A549 (cell line): ENCODE measurements around the gene OR4D2. TPM values are rescaled to one million over a fixed set of nuclear protein-coding genes. Genes with fewer than 3 reads are reported as not detected.
"Not testable (repeated sequence)": the region's sequence is repeated elsewhere in the genome, so short reads cannot be mapped to it uniquely, and the experiment has no call there.

Experiments
- ATAC-seq, 2 experiments: fragments of 200-7000 bp in 1 of 2; fragments of >200 bp in 1 of 2; cut with Nextera tagmentation in 1 of 2; cut with Tn5 transposase in 1 of 2; 3 replicates each; pipeline versions ENCODE4 v1.8.0 to v1.9.1; 2018 to 2020; ENCODE audit warnings: mild to moderate bottlenecking in 1 of 2, moderate library complexity in 1 of 2
- CTCF ChIA-PET: fragments of 300-600 bp; sonication (Branson Sonifier 250); formaldehyde crosslinking; extraction: SDS; loops from one replicate; lab custom pipeline; 2021; ENCODE audit warnings: antibody characterized with exemption, inconsistent platforms; lab: Yijun Ruan, JAX
- POLR2A ChIA-PET: fragments of 350-600 bp; formaldehyde crosslinking; extraction: SDS; loops from one replicate; lab custom pipeline; 2021; ENCODE audit warnings: antibody characterized with exemption, inconsistent platforms; lab: Yijun Ruan, JAX
- DNase-seq, 2 experiments: peaks; one replicate each; pipeline versions ENCODE4 v3.0.0 to v3.0.0-alpha.2; 2011 to 2016; ENCODE audit warnings: low read depth in 1 of 2, low spot score in 1 of 2
- FAIRE-seq: peaks from 2 replicates; lab custom pipeline; 2011; peaks lifted over from hg19 to GRCh38; lab: Jason Lieb, UNC
- H3K27ac ChIP-seq, 2 experiments: fragments of >200 bp; sonication (Bioruptor Twin); formaldehyde crosslinking; 3 replicates each; pipeline ENCODE4 v1.5.1; 2016 to 2017
- H3K4me1 ChIP-seq: fragments of >200 bp; sonication (Bioruptor Twin); formaldehyde crosslinking; 3 replicates; pipeline ENCODE4 v1.6.1; 2016
- H3K4me2 ChIP-seq: fragments of >200 bp; sonication (Bioruptor Twin); formaldehyde crosslinking; 3 replicates; pipeline ENCODE4 v1.6.1; 2016
- H3K4me3 ChIP-seq: fragments of >200 bp; sonication (Bioruptor Twin); formaldehyde crosslinking; 3 replicates; pipeline ENCODE4 v1.5.1; 2016
- H3K9me3 ChIP-seq: fragments of >200 bp; sonication (Bioruptor Twin); formaldehyde crosslinking; 3 replicates; pipeline ENCODE4 v1.6.1; 2016
- ATOH8 ChIP-seq: fragments of 250-450 bp; sonication (Bioruptor Pico); IDR thresholded peaks from 2 replicates; pipeline ENCODE4 v1.5.0; 2020; ENCODE audit warnings: low read depth, mild to moderate bottlenecking, moderate library complexity
- BCL3 ChIP-seq: fragments of >200 bp; sonication (Bioruptor Twin); formaldehyde crosslinking; IDR thresholded peaks from 3 replicates; pipeline ENCODE4 v1.6.1; 2016
- BHLHE40 ChIP-seq: IDR thresholded peaks from 2 replicates; pipeline ENCODE4 v1.6.1; 2012; ENCODE audit warnings: low read depth, low read length, inconsistent platforms
- CBX2 ChIP-seq: fragments of 200-600 bp; sonication (generic); IDR thresholded peaks from 2 replicates; pipeline ENCODE4 v1.6.1; 2016; ENCODE audit warnings: low read depth, mild to moderate bottlenecking, borderline replicate concordance
- CHD4 ChIP-seq: fragments of 200-600 bp; sonication (generic); IDR thresholded peaks from 2 replicates; pipeline ENCODE4 v1.6.1; 2016; ENCODE audit warnings: antibody characterized with exemption, mild to moderate bottlenecking, borderline replicate concordance
- EHF ChIP-seq: fragments of 250-450 bp; sonication (Bioruptor Pico); IDR thresholded peaks from 2 replicates; pipeline ENCODE4 v1.5.0; 2020; ENCODE audit warnings: mild to moderate bottlenecking
- ELK1 ChIP-seq: fragments of 150-350 bp; IDR thresholded peaks from 2 replicates; pipeline ENCODE4 v1.6.1; 2014; ENCODE audit warnings: low read depth, mild to moderate bottlenecking, low read length
- FOSL2 ChIP-seq, 2 experiments: fragments of 450-650 bp in 1 of 2; fragments of >200 bp in 1 of 2; sonication (Bioruptor Twin) in 1 of 2; formaldehyde crosslinking; IDR thresholded peaks; 2 replicates each; pipeline versions ENCODE4 v1.5.0 to v1.6.1; 2016 to 2020; ENCODE audit warnings: mild to moderate bottlenecking in 1 of 2, moderate library complexity in 1 of 2
- FOXS1 ChIP-seq: fragments of 250-450 bp; sonication (Bioruptor Pico); IDR thresholded peaks from 2 replicates; pipeline ENCODE4 v1.5.0; 2020; ENCODE audit warnings: mild to moderate bottlenecking, moderate library complexity
- HDAC2 ChIP-seq: fragments of 200-600 bp; sonication (generic); IDR thresholded peaks from 2 replicates; pipeline ENCODE4 v1.6.1; 2016
- HES2 ChIP-seq: fragments of >200 bp; sonication (Bioruptor Twin); formaldehyde crosslinking; IDR thresholded peaks from 2 replicates; pipeline ENCODE4 v1.6.1; 2016
- HOXA7 ChIP-seq: fragments of 250-450 bp; sonication (Bioruptor Pico); IDR thresholded peaks from 2 replicates; pipeline ENCODE4 v1.5.0; 2020; ENCODE audit warnings: mild to moderate bottlenecking, moderate library complexity
- HOXB13 ChIP-seq: fragments of 250-450 bp; sonication (Bioruptor Pico); IDR thresholded peaks from 2 replicates; pipeline ENCODE4 v1.5.0; 2020; ENCODE audit warnings: low read depth, mild to moderate bottlenecking, moderate library complexity
- HOXB5 ChIP-seq: fragments of 250-450 bp; sonication (Bioruptor Pico); IDR thresholded peaks from 2 replicates; pipeline ENCODE4 v1.5.0; 2020; ENCODE audit warnings: mild to moderate bottlenecking, moderate library complexity
- MAX ChIP-seq: IDR thresholded peaks from 2 replicates; pipeline ENCODE4 v1.6.1; 2012
- MAZ ChIP-seq: fragments of 150-350 bp; IDR thresholded peaks from 2 replicates; pipeline ENCODE4 v1.6.1; 2014; ENCODE audit warnings: antibody characterized with exemption, low read depth, low read length, borderline replicate concordance
- MYC ChIP-seq: IDR thresholded peaks from 2 replicates; pipeline ENCODE4 v1.6.1; 2012; ENCODE audit warnings: mild to moderate bottlenecking, inconsistent platforms, low read length, improper control_type of control experiment, borderline replicate concordance
- NPAS2 ChIP-seq: fragments of 250-450 bp; sonication (Bioruptor Pico); IDR thresholded peaks from 2 replicates; pipeline ENCODE4 v1.8.0; 2022; ENCODE audit warnings: mild to moderate bottlenecking, moderate library complexity, borderline replicate concordance
- NR3C1 ChIP-seq: fragments of >200 bp; sonication (Bioruptor Twin); formaldehyde crosslinking; IDR thresholded peaks from 3 replicates; pipeline ENCODE4 v1.6.1; 2017
- PBX3 ChIP-seq: IDR thresholded peaks from 2 replicates; pipeline ENCODE4 v1.6.1; 2012
- RAD21 ChIP-seq, 2 experiments: fragments of >200 bp in 1 of 2; sonication (Bioruptor Twin) in 1 of 2; formaldehyde crosslinking in 1 of 2; IDR thresholded peaks in 1 of 2; conservative IDR thresholded peaks in 1 of 2; 2 replicates in 1 of 2; 3 replicates in 1 of 2; pipeline ENCODE4 v1.6.1; 2012 to 2018; ENCODE audit warnings: inconsistent platforms in 1 of 2
- RARB ChIP-seq: fragments of 250-450 bp; sonication (Bioruptor Pico); IDR thresholded peaks from 2 replicates; pipeline ENCODE4 v1.8.0; 2021; ENCODE audit warnings: mild to moderate bottlenecking, moderate library complexity
- RFX5 ChIP-seq: fragments of 450-650 bp; IDR thresholded peaks from 2 replicates; pipeline ENCODE4 v1.7.1; 2014; ENCODE audit warnings: antibody characterized with exemption, mild to moderate bottlenecking, moderate library complexity
- SMC3 ChIP-seq: fragments of >200 bp; sonication (Bioruptor Twin); formaldehyde crosslinking; IDR thresholded peaks from 3 replicates; pipeline ENCODE4 v1.6.1; 2018; ENCODE audit warnings: inconsistent platforms
- TFCP2L1 ChIP-seq: fragments of 250-450 bp; sonication (Bioruptor Pico); IDR thresholded peaks from 2 replicates; pipeline ENCODE4 v1.5.0; 2021; ENCODE audit warnings: mild to moderate bottlenecking
- USF2 ChIP-seq: fragments of 450-650 bp; IDR thresholded peaks from 2 replicates; pipeline ENCODE4 v1.6.1; 2014; ENCODE audit warnings: antibody characterized with exemption
- ZFP36 ChIP-seq: fragments of 450-650 bp; IDR thresholded peaks from 2 replicates; pipeline ENCODE4 v1.6.1; 2014; ENCODE audit warnings: borderline replicate concordance; ENCODE audit not compliant: partially characterized antibody
- WGBS: methylation state at CpG from one replicate; pipeline ENCODE4 v1.1.6; 2017; ENCODE audit errors: missing lambda C conversion rate; 5-methylcytosine and 5-hydroxymethylcytosine counted together
- polyA plus RNA-seq, 4 experiments: library from polyadenylated mRNA; depleted of rRNA in 3 of 4; stranded (reverse); fragments of >200 nt; fragmentation: RNase III in 1 of 4; extraction: RNeasy Plus Mini Kit Qiagen cat#74134 plus additional on column Dnase treatment in 1 of 4; gene quantifications; 2 replicates in 3 of 4; 3 replicates in 1 of 4; pipeline ENCODE4 v1.2.3, GENCODE V29; 2011 to 2017

The OR4D2 gene
- polyA plus RNA-seq, 2 of the 4 experiments (the other 2 are of a cell fraction) = not detected

GRCh38 chr17:58127846-58128245 is 38.9 kb upstream of the OR4D2 start (continued):
- TF ChIP-seq USF2 (no peak), TFCP2L1 (CRISPR knock-in tag) (no peak), CBX2 (no peak), FOSL2 (IDR thresholded peaks at IDR 0.05) (no peak), FOSL2 (CRISPR knock-in tag; IDR thresholded peaks at IDR 0.05) (no peak), RARB (no peak), ATOH8 (CRISPR knock-in tag) (no peak), HOXB13 (CRISPR knock-in tag) (no peak), SMC3 (no peak)
- TF ChIP-seq, all 56 proteins: peak for 0

- CTCF ChIA-PET, H3K27ac ChIP-seq, H3K9me3 ChIP-seq, ATAC-seq, FAIRE-seq, DNase-seq, H3K4me1 ChIP-seq, POLR2A ChIA-PET, H3K4me2 ChIP-seq, H3K4me3 ChIP-seq: not testable (repeated sequence)
- WGBS = 25% methylated on average over 5 of the region's 5 CpGs
Measured at GRCh38 chr17:58132697-58133096, 34.1 kb upstream of the OR4D2 start.

- POLR2A ChIA-PET = no interaction called here
- no peak overlapping the region for H3K27ac ChIP-seq
- peak; percentile 53 to 57 for DNase-seq
- TF ChIP-seq MAX (no peak), CBX2 (no peak), HES2 (no peak), ZFP36 (no peak), NPAS2 (CRISPR knock-in tag) (no peak), ELK1 (no peak), HOXB5 (CRISPR knock-in tag) (no peak), EHF (CRISPR knock-in tag) (no peak), FOSL2 (IDR thresholded peaks at IDR 0.05) (no peak), FOSL2 (CRISPR knock-in tag; IDR thresholded peaks at IDR 0.05) (no peak), PBX3 (no peak), RAD21 (conservative IDR thresholded peaks at IDR 0.05 in 1 of 2, IDR thresholded peaks at IDR 0.05 in 1 of 2) (peak; percentile 55 to 69), MAZ (no peak), NR3C1 (no peak), SMC3 (peak; percentile 22; the same call in 1 of the 3 replicates), HDAC2 (no peak), FOXS1 (CRISPR knock-in tag) (no peak), RFX5 (no peak), HOXA7 (CRISPR knock-in tag) (no peak), CHD4 (no peak), MYC (no peak), BHLHE40 (no peak), USF2 (no peak), BCL3 (no peak)
Measured at GRCh38 chr17:58136669-58137279, 30.0 kb upstream of the OR4D2 start.

More at GRCh38 chr17:58136669-58137279, 30.0 kb upstream of the OR4D2 start:
- ATAC-seq = peak; percentile 94 to 96
- H3K4me3 ChIP-seq = no peak overlapping the region
- FAIRE-seq = peak; percentile 84
- CTCF ChIA-PET = interaction anchor here (0.6 to 3.1 kb wide), 21 partner anchors 9 to 1030 kb away, joined by 3 to 21 read pairs (median 3); no protein-coding TSS in a partner anchor
- H3K4me1 ChIP-seq = no peaks in the 10 kb centered on the region
- 2% methylated on average over 8 of the region's 8 CpGs for WGBS
- H3K9me3 ChIP-seq = peaks cover 3% of the 10 kb centered on the region; the same call in 1 of the 3 replicates
- no peak overlapping the region for H3K4me2 ChIP-seq
